NOMO-1 treated with DMSO at 0.1 percent for 48 hours (cell line): ENCODE results near the gene RTEL1.
"Not testable (repeated sequence)": the region's sequence is repeated elsewhere in the genome, so short reads cannot be mapped to it uniquely, and the experiment has no call there.

ENCODE experiments used
- DNase-seq: peaks from one replicate; lab custom pipeline; 2025; ENCODE audit not compliant: unreplicated experiment; lab: John Stamatoyannopoulos, UW

Gene RTEL1

GRCh38 chr20:63657937-63658748 lies at the start of gene RTEL1:
Gene RTEL1 (plus strand): TSS chr20:63658312. CDS start chr20:63659403, 1,091 bp downstream.
- peak; percentile 85 for DNase-seq

GRCh38 chr20:63610581-63611435 lies 47.3 kb upstream of the RTEL1 start:
- DNase-seq, result no peak

- DNase-seq, result no peak
Measured at GRCh38 chr20:63611646-63612045, 46.5 kb upstream of the RTEL1 start.

GRCh38 chr20:63612276-63612931 lies 45.7 kb upstream of the RTEL1 start:
- DNase-seq, result peak; percentile 96

- DNase-seq, result not testable (repeated sequence)
Measured at GRCh38 chr20:63613863-63614594, 44.1 kb upstream of the RTEL1 start.

GRCh38 chr20:63617092-63617875 lies 40.8 kb upstream of the RTEL1 start:
- DNase-seq, result no peak

GRCh38 chr20:63617876-63618265 lies 40.2 kb upstream of the RTEL1 start:
- no peak for DNase-seq

GRCh38 chr20:63618291-63618980 lies 39.7 kb upstream of the RTEL1 start:
- no peak for DNase-seq

- no peak for DNase-seq
Measured at GRCh38 chr20:63619086-63619485, 39.0 kb upstream of the RTEL1 start.

GRCh38 chr20:63619505-63619904 lies 38.6 kb upstream of the RTEL1 start:
- DNase-seq, result no peak

GRCh38 chr20:63620991-63621390 lies 37.1 kb upstream of the RTEL1 start:
- no peak for DNase-seq

GRCh38 chr20:63622096-63622495 lies 36.0 kb upstream of the RTEL1 start:
- DNase-seq, result no peak

GRCh38 chr20:63622732-63623131 lies 35.4 kb upstream of the RTEL1 start:
- DNase-seq, result no peak

- DNase-seq, result peak; percentile 37
Measured at GRCh38 chr20:63624486-63624885, 33.6 kb upstream of the RTEL1 start.

- no peak for DNase-seq
Measured at GRCh38 chr20:63625771-63626423, 32.2 kb upstream of the RTEL1 start.

- peak; percentile 67 for DNase-seq
Measured at GRCh38 chr20:63626424-63627128, 31.5 kb upstream of the RTEL1 start, which contains the start of gene GMEB2. Gene GMEB2 (minus strand): TSS chr20:63627101. CDS start chr20:63619397, 7,704 bp downstream.

- DNase-seq, result peak; percentile 85
Measured at GRCh38 chr20:63627129-63627750, 30.9 kb upstream of the RTEL1 start.

- no peak for DNase-seq
Measured at GRCh38 chr20:63627751-63628245, 30.3 kb upstream of the RTEL1 start.
